Gastrocnemius medialis (tissue), 4 donors: ENCODE measurements around the gene SMYD1. TPM values are rescaled to one million over a fixed set of nuclear protein-coding genes. Genes with fewer than 3 reads are reported as not detected.

Experiments
- ATAC-seq, 2 donors: fragments of 150-250 bp; one replicate each; pipeline ENCODE4 v1.9.1; 2016
- DNase-seq, 2 donors: peaks; one replicate each; pipeline ENCODE4 v3.0.0-alpha.2; 2019
- H3K27ac ChIP-seq, 4 donors: fragments of 200-600 bp; sonication (generic); 1 replicate in 1 of 4; 2 replicates in 3 of 4; pipeline ENCODE4 v1.5.1; 2016 to 2018; ENCODE audit warnings: mild to moderate bottlenecking in 2 of 4, moderate library complexity in 1 of 4
- H3K27me3 ChIP-seq, 3 donors: fragments of 200-600 bp; sonication (generic) in 2 of 3; 1 replicate in 1 of 3; 2 replicates in 2 of 3; pipeline versions ENCODE4 v1.5.1 to v1.6.0; 2016 to 2019; ENCODE audit warnings: mild to moderate bottlenecking in 1 of 3, moderate library complexity in 1 of 3
- H3K36me3 ChIP-seq, 2 donors: fragments of 200-600 bp; sonication (generic) in 1 of 2; one replicate each; pipeline ENCODE4 v1.5.1; 2017 to 2018
- H3K4me1 ChIP-seq, 2 donors: fragments of 200-600 bp; sonication (generic) in 1 of 2; one replicate each; pipeline ENCODE4 v1.5.1; 2016 to 2017; ENCODE audit warnings: mild to moderate bottlenecking in 2 of 2
- H3K4me3 ChIP-seq, 4 donors: fragments of 200-600 bp; sonication (generic) in 3 of 4; 1 replicate in 1 of 4; 2 replicates in 3 of 4; pipeline ENCODE4 v1.5.1; 2016 to 2019; ENCODE audit warnings: mild to moderate bottlenecking in 2 of 4
- H3K9me3 ChIP-seq, 3 donors: fragments of 200-600 bp; sonication (generic) in 2 of 3; 1 replicate in 1 of 3; 2 replicates in 2 of 3; pipeline ENCODE4 v1.5.1; 2016 to 2019
- POLR2A ChIP-seq, 2 donors: fragments of 450-650 bp; IDR thresholded peaks; one replicate each; pipeline ENCODE4 v1.6.1; 2017; ENCODE audit warnings: antibody characterized with exemption in 2 of 2, mild to moderate bottlenecking in 2 of 2, moderate library complexity in 2 of 2
- in situ Hi-C, 4 donors: fragments of 200-750 bp; cut with MboI; loops; one replicate each; pipeline versions ENCODE4 v1.15.0 to v1.8.0; 2017; ENCODE audit warnings: low sequenced_read_pairs in 4 of 4
- intact Hi-C: fragments of 100-400 bp; cut with DNase I; formaldehyde crosslinking; loops from one replicate; pipeline ENCODE4 v1.15.1; 2023; ENCODE audit warnings: low total_unique reads
- total RNA-seq, 4 donors: library from RNA; depleted of rRNA; stranded (reverse); fragments of >200 nt; gene quantifications; one replicate each; pipeline versions ENCODE4 v1.1.0 to v1.2.3, GENCODE V29; 2016
- TF ChIP-seq, protein P1 (sequence below), 5 experiments: fragments of 450-650 bp in 3 of 5; fragments of 200-600 bp in 2 of 5; sonication (generic) in 2 of 5; IDR thresholded peaks in 4 of 5; conservative IDR thresholded peaks in 1 of 5; 1 replicate in 4 of 5; 2 replicates in 1 of 5; pipeline ENCODE4 v1.5.1; 2016 to 2019; ENCODE audit warnings: antibody characterized with exemption in 5 of 5, mild to moderate bottlenecking in 3 of 5, moderate library complexity in 3 of 5

Gene SMYD1
- total RNA-seq, 4 donors from 2014 or later: 107 to 214 (median 147) TPM

DNA sequence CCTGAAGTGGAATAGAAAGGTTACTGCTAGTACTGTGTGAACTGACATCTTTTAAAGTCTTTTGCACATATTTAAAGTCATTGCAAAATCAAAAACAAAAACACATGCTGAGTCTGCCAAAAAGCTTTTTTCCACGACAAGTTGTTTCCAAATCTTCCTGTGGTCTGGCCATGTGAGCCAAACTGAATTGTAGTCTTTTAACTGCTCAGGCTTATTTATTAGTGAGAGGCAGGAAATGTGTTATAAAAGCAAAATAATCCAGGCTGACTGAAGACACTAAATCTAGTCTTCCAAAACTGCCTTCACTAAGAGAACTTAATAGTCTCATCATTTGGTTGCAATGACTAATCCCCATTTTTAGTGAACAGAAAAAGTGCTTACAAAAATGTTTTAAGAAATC lies 14.3 kb upstream of the SMYD1 start:
- peak in 1 of 2 donors; percentile 20 for TF ChIP-seq POLR2A (IDR thresholded peaks at IDR 0.05)
- TF ChIP-seq, protein P1, sequence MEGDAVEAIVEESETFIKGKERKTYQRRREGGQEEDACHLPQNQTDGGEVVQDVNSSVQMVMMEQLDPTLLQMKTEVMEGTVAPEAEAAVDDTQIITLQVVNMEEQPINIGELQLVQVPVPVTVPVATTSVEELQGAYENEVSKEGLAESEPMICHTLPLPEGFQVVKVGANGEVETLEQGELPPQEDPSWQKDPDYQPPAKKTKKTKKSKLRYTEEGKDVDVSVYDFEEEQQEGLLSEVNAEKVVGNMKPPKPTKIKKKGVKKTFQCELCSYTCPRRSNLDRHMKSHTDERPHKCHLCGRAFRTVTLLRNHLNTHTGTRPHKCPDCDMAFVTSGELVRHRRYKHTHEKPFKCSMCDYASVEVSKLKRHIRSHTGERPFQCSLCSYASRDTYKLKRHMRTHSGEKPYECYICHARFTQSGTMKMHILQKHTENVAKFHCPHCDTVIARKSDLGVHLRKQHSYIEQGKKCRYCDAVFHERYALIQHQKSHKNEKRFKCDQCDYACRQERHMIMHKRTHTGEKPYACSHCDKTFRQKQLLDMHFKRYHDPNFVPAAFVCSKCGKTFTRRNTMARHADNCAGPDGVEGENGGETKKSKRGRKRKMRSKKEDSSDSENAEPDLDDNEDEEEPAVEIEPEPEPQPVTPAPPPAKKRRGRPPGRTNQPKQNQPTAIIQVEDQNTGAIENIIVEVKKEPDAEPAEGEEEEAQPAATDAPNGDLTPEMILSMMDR (IDR thresholded peaks at IDR 0.05 in 4 of 5, conservative IDR thresholded peaks at IDR 0.05 in 1 of 5): no peak
- Histone ChIP-seq H3K36me3 (no peaks in the 10 kb centered on the region), H3K27ac (peak overlapping the region; percentile 96 to 99 (median 98)), H3K9me3 (no peaks in the 10 kb centered on the region), H3K4me3 (peak overlapping the region in 1 of 4 donors; percentile 23), H3K27me3 (no peaks in the 10 kb centered on the region), H3K4me1 (peaks cover 33 to 37% of the 10 kb centered on the region in 2 donors)
- in situ Hi-C loops: loop anchor here in 2 of 4 donors (10.0 to 25.0 kb wide), 2 partner anchors 609 to 1608 kb away; partner anchors contain the start of gene KDM3A (in 1 of the 2)
- DNase-seq: no peak
- intact Hi-C loops: no loop called here
- ATAC-seq: no peak

DNA sequence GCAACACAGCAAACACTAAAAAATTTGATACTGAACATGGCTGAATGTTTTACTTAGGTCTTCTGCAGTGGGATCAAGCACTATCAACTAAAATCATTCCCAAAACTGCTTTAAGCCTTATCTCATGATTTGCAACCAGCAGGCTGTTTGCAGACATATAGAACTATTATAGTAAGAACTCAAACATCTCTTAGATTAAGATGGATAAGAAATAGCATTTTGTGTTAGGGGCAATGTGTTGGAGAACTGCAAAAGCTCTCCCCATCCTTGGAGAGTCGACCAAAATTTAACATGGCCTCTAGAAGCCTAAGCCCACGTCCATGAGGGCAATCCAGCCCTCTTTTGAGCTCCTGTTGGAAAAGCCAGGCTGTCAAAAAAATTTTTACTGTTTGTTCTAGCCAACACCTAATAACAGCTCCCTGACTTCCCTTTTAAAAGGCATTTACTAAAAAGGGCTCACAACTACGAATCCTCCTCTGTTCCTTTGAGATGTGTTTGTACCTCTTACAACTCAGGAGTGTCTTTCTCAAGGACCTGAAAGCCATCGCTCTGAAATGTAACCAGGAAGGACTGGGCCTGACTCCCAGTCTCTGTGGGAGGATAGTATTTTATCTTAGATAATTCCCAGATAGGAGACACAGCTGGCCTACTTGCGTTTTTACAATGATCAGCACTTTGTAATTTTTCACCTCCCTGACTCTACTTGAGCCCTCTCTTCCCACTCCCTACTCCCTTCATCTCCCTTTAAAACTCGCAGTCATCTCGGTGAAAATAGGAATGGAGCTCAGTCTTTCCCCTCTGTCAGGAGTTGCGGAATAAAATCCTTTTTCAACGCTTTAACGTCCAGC lies 13.5 kb upstream of the SMYD1 start:
- Histone ChIP-seq H3K27me3 (no peaks in the 10 kb centered on the region), H3K4me1 (peaks cover 33 to 37% of the 10 kb centered on the region in 2 donors), H3K27ac (peak overlapping the region; percentile 96 to 99 (median 98)), H3K9me3 (no peaks in the 10 kb centered on the region), H3K4me3 (peak overlapping the region; percentile 72 to 97 (median 91)), H3K36me3 (no peaks in the 10 kb centered on the region)
- ATAC-seq (no peak), DNase-seq (no peak)
- intact Hi-C loops: loop anchor here (2.0 kb wide), 1 partner anchor 37 kb away; the partner anchor contains the start of gene RNU2-63P
- TF ChIP-seq POLR2A (IDR thresholded peaks at IDR 0.05): no peak
- TF ChIP-seq, protein P1 (IDR thresholded peaks at IDR 0.05 in 4 of 5, conservative IDR thresholded peaks at IDR 0.05 in 1 of 5): no peak
- in situ Hi-C loops: loop anchor here in 2 of 4 donors (10.0 to 25.0 kb wide), 2 partner anchors 608 to 1609 kb away; partner anchors contain the start of gene KDM3A (in 1 of the 2)

DNA sequence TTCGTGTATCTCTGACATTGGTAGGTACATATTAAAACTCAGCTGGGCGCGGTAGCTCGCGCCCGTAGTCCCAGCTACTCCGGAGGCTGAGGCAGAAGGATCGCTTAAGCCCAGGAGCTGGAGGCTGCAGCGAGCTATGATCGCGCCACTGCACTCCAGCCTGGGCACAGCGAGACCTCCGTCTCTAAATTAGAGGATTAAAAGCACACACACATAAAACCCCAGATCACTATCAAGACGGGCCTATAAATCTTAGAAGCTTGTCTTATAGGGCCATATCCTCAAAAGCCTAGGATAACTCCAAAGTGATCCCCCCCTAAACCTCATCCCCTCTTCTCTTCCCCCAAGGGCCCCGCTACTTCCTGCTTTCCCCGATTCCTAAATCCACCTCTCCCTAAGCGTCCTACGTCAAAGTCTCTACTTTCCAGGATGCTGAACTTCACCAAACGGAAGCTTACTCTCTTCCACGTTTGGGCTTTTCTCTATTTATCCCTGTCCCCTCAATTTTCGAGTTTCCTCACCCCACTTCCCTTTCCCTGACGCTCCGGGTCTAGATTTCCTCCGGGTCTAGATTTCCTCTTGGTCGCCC lies 12.7 kb upstream of the SMYD1 start:
- H3K4me1 ChIP-seq: peaks cover 33 to 37% of the 10 kb centered on the region in 2 donors
- peak; percentile 45 to 51 for ATAC-seq

More for the DNA sequence above, 12.7 kb upstream of the SMYD1 start:
- DNase-seq: no peak
- intact Hi-C loops (loop anchor here (2.0 to 5.0 kb wide), 2 partner anchors 38 to 62 kb away; partner anchors contain the start of gene RNU2-63P), in situ Hi-C loops (loop anchor here in 2 of 4 donors (10.0 to 25.0 kb wide), 2 partner anchors 607 to 1610 kb away; partner anchors contain the start of gene KDM3A (in 1 of the 2))
- H3K27me3 ChIP-seq: no peaks in the 10 kb centered on the region
- H3K36me3 ChIP-seq: no peaks in the 10 kb centered on the region
- H3K27ac ChIP-seq: peak overlapping the region; percentile 96 to 99 (median 98)
- TF ChIP-seq, protein P1 (IDR thresholded peaks at IDR 0.05 in 4 of 5, conservative IDR thresholded peaks at IDR 0.05 in 1 of 5): no peak
- TF ChIP-seq POLR2A (IDR thresholded peaks at IDR 0.05): no peak
- H3K4me3 ChIP-seq: peak overlapping the region; percentile 72 to 97 (median 91)
- H3K9me3 ChIP-seq: no peaks in the 10 kb centered on the region
